ENCODE measurements around the gene KDM6A. TPM values are rescaled to one million over a fixed set of nuclear protein-coding genes. Genes with fewer than 3 reads are reported as not detected.

The KDM6A gene
- total and polyA plus RNA-seq, 2 donors (not counting 1 experiment from before 2014, with no cell fraction given), result 33.3 to 57.0 TPM

DNA sequence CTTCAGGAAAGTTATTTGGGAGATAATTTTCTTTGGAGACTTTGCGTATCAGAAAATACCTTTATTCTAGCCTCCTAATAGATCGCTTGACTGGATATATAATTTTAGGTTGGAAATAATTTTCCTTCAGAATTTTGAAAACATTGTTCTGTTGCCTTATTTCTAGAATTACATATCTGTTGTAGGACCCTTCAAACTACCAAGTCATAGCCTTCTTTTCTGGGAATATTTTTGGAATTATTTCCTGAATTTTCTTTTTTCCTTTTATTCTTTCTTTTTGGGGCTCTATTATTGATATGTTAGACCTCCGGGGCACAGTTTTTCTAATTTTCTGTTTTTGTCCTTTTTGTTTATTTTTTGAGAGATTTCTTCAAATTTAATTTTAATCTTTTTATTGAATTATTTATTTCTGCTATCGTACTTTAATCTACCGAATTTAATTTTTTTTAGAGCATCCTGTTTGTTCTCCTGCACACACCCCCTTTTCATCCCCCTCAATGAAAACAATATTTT is 100.5 kb downstream of the KDM6A start:
- Histone ChIP-seq H3K9me3 (ENCODE audit: control extremely low read depth in 1 of 3, control insufficient read depth in 2 of 3, insufficient read depth in 1 of 3, low read length in 2 of 3) (peaks cover 2 to 10% (median 5%) of the 10 kb centered on the region in 3 donors), H3K9ac (ENCODE audit: low read length) (no peak overlapping the region), H3K27ac (ENCODE audit: low read length in 2 of 2) (no peak overlapping the region), H4K20me1 (ENCODE audit: control insufficient read depth, insufficient read depth, low read length, poor library complexity, severe bottlenecking) (peaks cover 33% of the 10 kb centered on the region), H3K4me3 (ENCODE audit: control extremely low read depth in 1 of 5, extremely low read depth in 1 of 5, insufficient read depth in 1 of 5, low read depth in 2 of 5, low read length in 4 of 5) (no peak overlapping the region), H3K27me3 (replicated peaks in 1 of 4; ENCODE audit: control extremely low read depth in 1 of 4, control insufficient read depth in 3 of 4, insufficient read depth in 4 of 4, low read length in 3 of 4) (no peaks in the 10 kb centered on the region), H3K36me3 (replicated peaks in 1 of 2; ENCODE audit: control extremely low read depth in 1 of 2, control insufficient read depth in 1 of 2, extremely low read depth in 1 of 2, insufficient read depth in 2 of 2, low read length in 1 of 2) (peaks cover 0 to 2% of the 10 kb centered on the region in 2 experiments), H3K4me1 (ENCODE audit: control insufficient read depth in 2 of 2, insufficient read depth in 2 of 2, low read length in 2 of 2) (no peaks in the 10 kb centered on the region), H3K79me2 (ENCODE audit: control insufficient read depth, insufficient read depth, low read length) (peaks cover 85% of the 10 kb centered on the region), H2AFZ (ENCODE audit: insufficient read depth, low read depth, low read length, poor library complexity, severe bottlenecking) (no peak overlapping the region), H3K4me2 (replicated peaks; ENCODE audit: low read depth, low read length, poor library complexity, severe bottlenecking) (no peak overlapping the region)
- no peak for TF ChIP-seq EZH2 (IDR thresholded peaks at IDR 0.05; ENCODE audit: borderline replicate concordance, insufficient read depth, low read depth, low read length, poor library complexity, severe bottlenecking)
- TF ChIP-seq, protein P1, sequence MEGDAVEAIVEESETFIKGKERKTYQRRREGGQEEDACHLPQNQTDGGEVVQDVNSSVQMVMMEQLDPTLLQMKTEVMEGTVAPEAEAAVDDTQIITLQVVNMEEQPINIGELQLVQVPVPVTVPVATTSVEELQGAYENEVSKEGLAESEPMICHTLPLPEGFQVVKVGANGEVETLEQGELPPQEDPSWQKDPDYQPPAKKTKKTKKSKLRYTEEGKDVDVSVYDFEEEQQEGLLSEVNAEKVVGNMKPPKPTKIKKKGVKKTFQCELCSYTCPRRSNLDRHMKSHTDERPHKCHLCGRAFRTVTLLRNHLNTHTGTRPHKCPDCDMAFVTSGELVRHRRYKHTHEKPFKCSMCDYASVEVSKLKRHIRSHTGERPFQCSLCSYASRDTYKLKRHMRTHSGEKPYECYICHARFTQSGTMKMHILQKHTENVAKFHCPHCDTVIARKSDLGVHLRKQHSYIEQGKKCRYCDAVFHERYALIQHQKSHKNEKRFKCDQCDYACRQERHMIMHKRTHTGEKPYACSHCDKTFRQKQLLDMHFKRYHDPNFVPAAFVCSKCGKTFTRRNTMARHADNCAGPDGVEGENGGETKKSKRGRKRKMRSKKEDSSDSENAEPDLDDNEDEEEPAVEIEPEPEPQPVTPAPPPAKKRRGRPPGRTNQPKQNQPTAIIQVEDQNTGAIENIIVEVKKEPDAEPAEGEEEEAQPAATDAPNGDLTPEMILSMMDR (IDR thresholded peaks at IDR 0.05), result no peak
- Mint-ChIP-seq H3K27me3 (no peaks in the 10 kb centered on the region), H3K27ac (no peak overlapping the region), H3K9me3 (ENCODE audit: insufficient read depth) (peaks cover 3% of the 10 kb centered on the region), H3K4me3 (no peak overlapping the region), H3K4me1 (peaks cover 8% of the 10 kb centered on the region)
- ATAC-seq (ENCODE audit: low read depth) (no peak), DNase-seq (no peak)
- intact Hi-C loops (cut with micrococcal nuclease), result no loop called here
- CTCF ChIA-PET, result no interaction called here
- no CpG with 5 or more reads among the region's 5 CpGs for WGBS (ENCODE audit: insufficient coverage)
- POLR2A ChIA-PET, result no interaction called here

DNA sequence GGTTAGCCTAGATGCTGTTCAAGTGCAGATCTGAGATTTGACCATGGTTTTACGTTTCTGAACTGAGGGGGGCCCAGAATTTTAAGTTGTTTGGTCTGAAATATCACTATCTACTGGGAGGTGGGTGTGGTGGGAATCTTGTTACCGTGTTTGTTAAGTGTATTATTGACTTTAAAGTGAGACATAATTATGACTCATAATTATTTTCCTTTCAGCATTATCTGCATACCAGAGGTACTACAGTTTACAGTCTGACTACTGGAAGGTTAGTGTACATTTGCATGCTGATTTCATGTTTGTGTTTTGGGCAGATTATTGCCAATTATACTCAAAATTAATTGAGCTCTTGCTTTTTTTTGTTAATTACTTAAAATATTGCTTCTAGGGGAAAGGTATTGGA is 101.5 kb downstream of the KDM6A start:
- ATAC-seq (ENCODE audit: low read depth) (no peak), DNase-seq (no peak)
- H3K27ac ChIP-seq (ENCODE audit: low read length in 2 of 2), result no peak overlapping the region
- peaks cover 11% of the 10 kb centered on the region for H3K4me1 Mint-ChIP-seq
- H3K9me3 ChIP-seq (ENCODE audit: control extremely low read depth in 1 of 3, control insufficient read depth in 2 of 3, insufficient read depth in 1 of 3, low read length in 2 of 3), result peaks cover 2 to 10% (median 5%) of the 10 kb centered on the region in 3 donors
- H3K4me1 ChIP-seq (ENCODE audit: control insufficient read depth in 2 of 2, insufficient read depth in 2 of 2, low read length in 2 of 2), result no peaks in the 10 kb centered on the region
- H3K9ac ChIP-seq (ENCODE audit: low read length), result no peak overlapping the region
- H3K4me2 ChIP-seq (replicated peaks; ENCODE audit: low read depth, low read length, poor library complexity, severe bottlenecking), result no peak overlapping the region
- peaks cover 2% of the 10 kb centered on the region in 2 experiments for H3K36me3 ChIP-seq (replicated peaks in 1 of 2; ENCODE audit: control extremely low read depth in 1 of 2, control insufficient read depth in 1 of 2, extremely low read depth in 1 of 2, insufficient read depth in 2 of 2, low read length in 1 of 2)
- H3K27ac Mint-ChIP-seq, result no peak overlapping the region
- whole genome bisulfite sequencing (ENCODE audit: insufficient coverage), result no CpG with 5 or more reads among the region's 2 CpGs
- ChIA-PET CTCF (interaction anchor here (0.6 kb wide), 1 partner anchor 104 kb away, joined by 3 read pairs; no protein-coding TSS in a partner anchor), POLR2A (no interaction called here)
- H3K9me3 Mint-ChIP-seq (ENCODE audit: insufficient read depth), result peaks cover 3% of the 10 kb centered on the region
- H3K4me3 ChIP-seq (ENCODE audit: control extremely low read depth in 1 of 5, extremely low read depth in 1 of 5, insufficient read depth in 1 of 5, low read depth in 2 of 5, low read length in 4 of 5), result no peak overlapping the region
- H3K27me3 Mint-ChIP-seq, result no peaks in the 10 kb centered on the region
- H4K20me1 ChIP-seq (ENCODE audit: control insufficient read depth, insufficient read depth, low read length, poor library complexity, severe bottlenecking), result peaks cover 40% of the 10 kb centered on the region
- peaks cover 87% of the 10 kb centered on the region for H3K79me2 ChIP-seq (ENCODE audit: control insufficient read depth, insufficient read depth, low read length)
- no peak overlapping the region for H3K4me3 Mint-ChIP-seq
- intact Hi-C loops (cut with micrococcal nuclease), result no loop called here
- no peaks in the 10 kb centered on the region for H3K27me3 ChIP-seq (replicated peaks in 1 of 4; ENCODE audit: control extremely low read depth in 1 of 4, control insufficient read depth in 3 of 4, insufficient read depth in 4 of 4, low read length in 3 of 4)
- no peak for TF ChIP-seq EZH2 (IDR thresholded peaks at IDR 0.05; ENCODE audit: borderline replicate concordance, insufficient read depth, low read depth, low read length, poor library complexity, severe bottlenecking)
- no peak overlapping the region for H2AFZ ChIP-seq (ENCODE audit: insufficient read depth, low read depth, low read length, poor library complexity, severe bottlenecking)

Measured in B cell (primary cell).